ENCODE data around the gene GALNT12. TPM values are rescaled to one million over a fixed set of nuclear protein-coding genes. Genes with fewer than 3 reads are reported as not detected.
A peak's percentile ranks its signal among the peaks of the same experiment; 100 is the strongest.

Gene GALNT12
- total and polyA plus RNA-seq, 3 experiments from 2014 or later, result 4.7 to 5.2 (median 4.9) TPM

DNA sequence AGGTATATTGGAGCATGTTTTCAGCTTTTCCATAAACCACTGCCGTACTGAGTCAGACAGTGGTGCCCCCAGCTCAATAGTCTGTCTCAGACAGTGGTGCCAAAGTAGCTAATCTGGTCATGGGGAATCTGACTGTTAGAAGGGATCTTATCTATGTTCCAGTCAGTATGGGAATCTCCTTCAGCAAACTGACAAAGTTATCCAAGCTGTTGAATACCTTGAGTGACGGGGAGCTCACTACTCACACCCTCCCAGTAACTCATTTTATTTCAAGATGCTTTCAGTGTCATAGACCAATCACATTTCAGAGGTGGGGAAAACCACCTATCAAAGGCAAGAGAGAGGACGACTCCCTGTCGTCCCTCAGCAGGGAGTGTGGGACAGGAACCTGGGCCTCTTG lies 29.9 kb upstream of the GALNT12 start:
- CTCF ChIA-PET, result no interaction called here
- Histone ChIP-seq H3K4me3 (ENCODE audit: low read length) (no peak overlapping the region), H3K27ac (ENCODE audit: low read depth, low read length) (no peak overlapping the region), H3K36me3 (ENCODE audit: insufficient read depth, low read length) (no peaks in the 10 kb centered on the region), H3K27me3 (ENCODE audit: insufficient read depth, low read length, poor library complexity, severe bottlenecking) (no peaks in the 10 kb centered on the region), H3K4me1 (ENCODE audit: insufficient read depth, low read length) (no peaks in the 10 kb centered on the region), H3K9me3 (ENCODE audit: low read length) (no peaks in the 10 kb centered on the region)
- peaks cover 0 to 1% (median 0%) of the 10 kb centered on the region in 5 donors for H3K9me3 Mint-ChIP-seq
- H3K27me3 Mint-ChIP-seq, result peaks cover 0 to 1% of the 10 kb centered on the region in 2 donors
- no peak overlapping the region for H3K4me3 Mint-ChIP-seq
- peaks cover 12 to 44% (median 15%) of the 10 kb centered on the region in 3 donors for H3K36me3 Mint-ChIP-seq
- no peaks in the 10 kb centered on the region for H3K4me1 Mint-ChIP-seq
- DNase-seq, result no peak
- POLR2A ChIA-PET, result no interaction called here
- no peak overlapping the region for H3K27ac Mint-ChIP-seq

DNA sequence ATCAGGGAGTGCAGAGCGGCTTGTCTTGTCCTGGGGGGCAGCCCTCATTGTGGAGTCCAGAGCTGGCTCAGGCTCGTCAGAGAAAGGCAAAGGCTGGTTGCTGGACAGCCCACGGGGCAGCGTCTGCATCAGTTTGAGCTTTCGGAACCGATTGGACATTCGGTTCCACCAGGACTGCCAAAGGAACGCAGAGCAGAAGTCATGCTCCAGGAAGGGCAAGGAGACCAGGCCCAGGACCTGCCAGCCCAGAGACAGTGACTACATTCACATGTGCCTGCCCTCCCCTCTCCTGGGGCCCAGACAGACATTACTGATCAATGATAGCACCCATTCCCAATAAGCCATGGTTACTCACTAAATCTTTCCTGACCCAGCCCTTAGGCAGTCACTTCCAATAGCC lies 29.2 kb upstream of the GALNT12 start:
- Histone ChIP-seq H3K4me3 (ENCODE audit: low read length) (no peak overlapping the region), H3K9me3 (ENCODE audit: low read length) (no peaks in the 10 kb centered on the region), H3K4me1 (ENCODE audit: insufficient read depth, low read length) (no peaks in the 10 kb centered on the region), H3K27me3 (ENCODE audit: insufficient read depth, low read length, poor library complexity, severe bottlenecking) (no peaks in the 10 kb centered on the region), H3K27ac (ENCODE audit: low read depth, low read length) (no peak overlapping the region), H3K36me3 (ENCODE audit: insufficient read depth, low read length) (no peaks in the 10 kb centered on the region)
- ChIA-PET CTCF (no interaction called here), POLR2A (no interaction called here)
- H3K4me1 Mint-ChIP-seq, result no peaks in the 10 kb centered on the region
- H3K36me3 Mint-ChIP-seq, result peaks cover 5 to 43% (median 8%) of the 10 kb centered on the region in 3 donors
- no peak for DNase-seq
- no peak overlapping the region for H3K27ac Mint-ChIP-seq
- no peak overlapping the region for H3K4me3 Mint-ChIP-seq
- peaks cover 0 to 1% of the 10 kb centered on the region in 2 donors for H3K27me3 Mint-ChIP-seq
- no peaks in the 10 kb centered on the region for H3K9me3 Mint-ChIP-seq

- H3K4me3 Mint-ChIP-seq, result no peak overlapping the region
- H3K4me1 Mint-ChIP-seq, result no peaks in the 10 kb centered on the region
- DNase-seq, result no peak
- no peaks in the 10 kb centered on the region for H3K9me3 ChIP-seq (ENCODE audit: low read length)
- H3K27me3 ChIP-seq (ENCODE audit: insufficient read depth, low read length, poor library complexity, severe bottlenecking), result no peaks in the 10 kb centered on the region
- H3K36me3 Mint-ChIP-seq, result peaks cover 4 to 43% (median 5%) of the 10 kb centered on the region in 3 donors
- no peak overlapping the region for H3K4me3 ChIP-seq (ENCODE audit: low read length)
- no peaks in the 10 kb centered on the region for H3K36me3 ChIP-seq (ENCODE audit: insufficient read depth, low read length)
- H3K4me1 ChIP-seq (ENCODE audit: insufficient read depth, low read length), result no peaks in the 10 kb centered on the region
- ChIA-PET POLR2A (no interaction called here), CTCF (no interaction called here)
- H3K9me3 Mint-ChIP-seq, result no peaks in the 10 kb centered on the region
- H3K27ac Mint-ChIP-seq, result no peak overlapping the region
- H3K27ac ChIP-seq (ENCODE audit: low read depth, low read length), result no peak overlapping the region
- H3K27me3 Mint-ChIP-seq, result peaks cover 0 to 1% of the 10 kb centered on the region in 2 donors
Observed at GRCh38 chr9:98778711-98779530, 28.5 kb upstream of the GALNT12 start.

DNA sequence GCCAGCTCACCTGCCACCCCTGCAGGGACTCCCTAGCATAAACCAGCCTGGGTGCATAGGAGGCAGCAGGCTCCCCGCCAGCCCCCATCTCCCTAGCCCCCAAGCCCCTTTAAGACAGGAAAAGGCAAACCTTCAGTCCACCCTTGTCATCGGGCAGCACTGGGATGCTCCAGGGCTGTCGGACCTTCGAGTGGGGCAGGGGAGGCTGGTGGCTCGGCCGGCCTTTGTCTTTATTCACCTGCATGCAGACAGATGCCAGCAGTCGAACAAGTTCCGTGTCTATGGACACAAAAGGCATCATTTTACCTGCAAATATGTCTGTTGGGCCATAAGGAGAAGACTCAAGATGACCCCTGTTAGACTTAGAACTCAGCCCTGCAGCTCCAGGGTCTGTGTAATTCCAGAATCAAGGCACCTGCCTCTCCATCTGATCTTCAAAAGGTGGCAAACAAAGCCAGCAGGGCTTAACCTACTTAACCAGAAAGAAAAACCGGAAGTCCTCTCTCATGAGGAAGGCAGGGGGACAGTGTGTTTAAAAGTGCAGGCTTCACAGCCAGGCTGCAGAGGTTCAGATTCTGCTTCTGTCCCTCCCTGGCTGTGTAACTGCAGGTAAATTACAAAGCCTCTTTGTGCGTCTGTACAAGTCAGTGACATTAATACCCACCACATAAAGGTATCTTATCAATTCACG lies 27.3 kb upstream of the GALNT12 start:
- Histone ChIP-seq H3K36me3 (ENCODE audit: insufficient read depth, low read length) (no peaks in the 10 kb centered on the region), H3K27ac (ENCODE audit: low read depth, low read length) (no peak overlapping the region), H3K4me3 (ENCODE audit: low read length) (no peak overlapping the region), H3K4me1 (ENCODE audit: insufficient read depth, low read length) (no peaks in the 10 kb centered on the region), H3K27me3 (ENCODE audit: insufficient read depth, low read length, poor library complexity, severe bottlenecking) (no peaks in the 10 kb centered on the region), H3K9me3 (ENCODE audit: low read length) (no peaks in the 10 kb centered on the region)
- no peak for DNase-seq
- Mint-ChIP-seq H3K4me3 (no peak overlapping the region), H3K9me3 (no peaks in the 10 kb centered on the region), H3K27ac (peak overlapping the region in 1 of 8 donors; percentile 70), H3K36me3 (peaks cover 5 to 43% (median 8%) of the 10 kb centered on the region in 3 donors), H3K4me1 (no peaks in the 10 kb centered on the region), H3K27me3 (peaks cover 0 to 1% of the 10 kb centered on the region in 2 donors)
- ChIA-PET POLR2A (no interaction called here), CTCF (no interaction called here)

GRCh38 chr9:98781588-98782383 lies 25.7 kb upstream of the GALNT12 start:
- H3K4me1 Mint-ChIP-seq, result no peaks in the 10 kb centered on the region
- POLR2A ChIA-PET, result no interaction called here
- H3K4me3 Mint-ChIP-seq, result no peak overlapping the region
- Histone ChIP-seq H3K9me3 (ENCODE audit: low read length) (no peaks in the 10 kb centered on the region), H3K27me3 (ENCODE audit: insufficient read depth, low read length, poor library complexity, severe bottlenecking) (no peaks in the 10 kb centered on the region), H3K36me3 (ENCODE audit: insufficient read depth, low read length) (no peaks in the 10 kb centered on the region), H3K27ac (ENCODE audit: low read depth, low read length) (no peak overlapping the region), H3K4me3 (ENCODE audit: low read length) (no peak overlapping the region), H3K4me1 (ENCODE audit: insufficient read depth, low read length) (no peaks in the 10 kb centered on the region)
- H3K27me3 Mint-ChIP-seq, result peaks cover 0 to 1% of the 10 kb centered on the region in 2 donors
- H3K36me3 Mint-ChIP-seq, result peaks cover 5 to 45% (median 7%) of the 10 kb centered on the region in 3 donors
- DNase-seq, result no peak
- CTCF ChIA-PET, result no interaction called here
- no peaks in the 10 kb centered on the region for H3K9me3 Mint-ChIP-seq
- no peak overlapping the region for H3K27ac Mint-ChIP-seq

- H3K36me3 ChIP-seq (ENCODE audit: insufficient read depth, low read length), result no peaks in the 10 kb centered on the region
- no peak for DNase-seq
- CTCF ChIA-PET, result no interaction called here
- Mint-ChIP-seq H3K27me3 (peaks cover 0 to 1% of the 10 kb centered on the region in 2 donors), H3K36me3 (peaks cover 5 to 38% (median 12%) of the 10 kb centered on the region in 3 donors), H3K4me1 (no peaks in the 10 kb centered on the region), H3K9me3 (no peaks in the 10 kb centered on the region), H3K4me3 (no peak overlapping the region), H3K27ac (peak overlapping the region in 1 of 8 donors; percentile 2)
- POLR2A ChIA-PET, result no interaction called here
- no peak overlapping the region for H3K4me3 ChIP-seq (ENCODE audit: low read length)
- no peaks in the 10 kb centered on the region for H3K4me1 ChIP-seq (ENCODE audit: insufficient read depth, low read length)
- no peaks in the 10 kb centered on the region for H3K27me3 ChIP-seq (ENCODE audit: insufficient read depth, low read length, poor library complexity, severe bottlenecking)
- no peak overlapping the region for H3K27ac ChIP-seq (ENCODE audit: low read depth, low read length)
- no peaks in the 10 kb centered on the region for H3K9me3 ChIP-seq (ENCODE audit: low read length)
Observed at GRCh38 chr9:98783518-98784226, 23.8 kb upstream of the GALNT12 start.

DNA sequence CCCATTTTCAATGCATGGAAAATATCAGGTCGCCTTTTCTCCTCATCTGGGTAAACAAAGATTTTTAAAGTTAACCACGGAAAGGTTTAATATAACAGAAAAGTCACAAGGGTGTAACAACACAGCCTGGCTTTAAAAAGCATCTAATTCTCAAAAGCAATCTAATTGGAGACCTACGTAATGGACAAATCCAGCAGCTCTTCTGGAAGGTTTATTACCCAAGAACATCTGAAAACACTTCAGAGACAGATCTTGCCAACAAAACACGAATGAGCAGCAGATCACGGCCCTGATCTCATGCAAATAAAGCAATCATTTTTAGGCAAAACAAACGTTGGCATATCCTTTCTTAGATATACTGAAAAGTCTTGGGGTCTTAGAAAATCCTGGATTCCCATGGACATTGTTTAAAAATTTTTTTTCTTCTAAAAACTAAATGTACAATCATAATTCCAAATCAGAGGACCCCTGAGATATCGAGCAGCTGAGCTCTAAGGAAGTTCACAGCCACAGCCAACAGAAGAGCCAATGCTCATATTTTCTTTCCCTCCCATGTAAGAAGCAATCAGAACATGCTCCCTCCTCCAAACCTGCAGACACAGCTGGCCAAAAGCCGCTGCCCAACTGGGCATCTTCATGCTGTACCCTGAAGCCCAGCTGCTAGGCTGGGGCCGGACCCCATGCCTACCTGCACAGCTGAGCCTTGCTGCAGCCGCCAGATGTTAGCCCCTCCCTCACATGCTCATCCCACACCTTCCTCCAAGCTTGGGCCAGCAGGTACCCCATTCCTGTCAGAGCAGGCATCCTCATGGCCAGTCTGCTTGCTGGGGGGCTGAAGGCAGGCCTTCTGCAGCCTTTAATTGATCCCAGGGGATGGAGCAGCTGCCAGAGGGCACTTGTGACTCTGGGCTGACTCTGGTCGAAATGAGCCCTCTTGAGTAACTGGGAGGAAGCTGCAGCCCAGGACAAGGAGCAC lies 22.4 kb upstream of the GALNT12 start:
- Histone ChIP-seq H3K27ac (ENCODE audit: low read depth, low read length) (no peak overlapping the region), H3K9me3 (ENCODE audit: low read length) (no peaks in the 10 kb centered on the region), H3K36me3 (ENCODE audit: insufficient read depth, low read length) (no peaks in the 10 kb centered on the region), H3K27me3 (ENCODE audit: insufficient read depth, low read length, poor library complexity, severe bottlenecking) (no peaks in the 10 kb centered on the region), H3K4me3 (ENCODE audit: low read length) (no peak overlapping the region), H3K4me1 (ENCODE audit: insufficient read depth, low read length) (no peaks in the 10 kb centered on the region)
- ChIA-PET CTCF (interaction anchor here (1.2 kb wide), 1 partner anchor 9 kb away, joined by 5 read pairs; no protein-coding TSS in a partner anchor), POLR2A (no interaction called here)
- no peaks in the 10 kb centered on the region for H3K4me1 Mint-ChIP-seq
- H3K4me3 Mint-ChIP-seq, result no peak overlapping the region
- no peak for DNase-seq
- H3K27me3 Mint-ChIP-seq, result peaks cover 0 to 1% of the 10 kb centered on the region in 2 donors
- H3K36me3 Mint-ChIP-seq, result peaks cover 5 to 49% (median 10%) of the 10 kb centered on the region in 3 donors
- H3K9me3 Mint-ChIP-seq, result no peaks in the 10 kb centered on the region
- H3K27ac Mint-ChIP-seq, result no peak overlapping the region

Data from CD8-positive, alpha-beta memory T cell (primary cell).